GM23248 (cell line): ENCODE results near the gene UTP15.

Experiments used
- EZH2 ChIP-seq: fragments of 200-600 bp; sonication (generic); IDR thresholded peaks from 2 replicates; pipeline ENCODE4 v1.6.1; 2018; ENCODE audit warnings: antibody characterized with exemption, mild to moderate bottlenecking; ENCODE audit not compliant: insufficient read depth, poor library complexity, severe bottlenecking
- EZH2phosphoT487 ChIP-seq: fragments of 200-600 bp; sonication (generic); IDR thresholded peaks from 2 replicates; pipeline ENCODE4 v1.6.1; 2018; ENCODE audit warnings: antibody characterized with exemption, moderate library complexity, mild to moderate bottlenecking, low read depth; ENCODE audit not compliant: insufficient read depth

GRCh38 chr5:73544429-73545402, 20.8 kb upstream of the UTP15 start:
- no peak for TF ChIP-seq EZH2
- no peak for TF ChIP-seq EZH2phosphoT487
